ENCODE measurements around the gene RAD9B. TPM values are rescaled to one million over a fixed set of nuclear protein-coding genes. Genes with fewer than 3 reads are reported as not detected.
"Not testable (repeated sequence)": the region's sequence is repeated elsewhere in the genome, so short reads cannot be mapped to it uniquely, and the experiment has no call there.

RAD9B gene
- 0.17 and 0.31 TPM in 2 replicates for total RNA-seq (ENCODE audit: low replicate concordance)

DNA sequence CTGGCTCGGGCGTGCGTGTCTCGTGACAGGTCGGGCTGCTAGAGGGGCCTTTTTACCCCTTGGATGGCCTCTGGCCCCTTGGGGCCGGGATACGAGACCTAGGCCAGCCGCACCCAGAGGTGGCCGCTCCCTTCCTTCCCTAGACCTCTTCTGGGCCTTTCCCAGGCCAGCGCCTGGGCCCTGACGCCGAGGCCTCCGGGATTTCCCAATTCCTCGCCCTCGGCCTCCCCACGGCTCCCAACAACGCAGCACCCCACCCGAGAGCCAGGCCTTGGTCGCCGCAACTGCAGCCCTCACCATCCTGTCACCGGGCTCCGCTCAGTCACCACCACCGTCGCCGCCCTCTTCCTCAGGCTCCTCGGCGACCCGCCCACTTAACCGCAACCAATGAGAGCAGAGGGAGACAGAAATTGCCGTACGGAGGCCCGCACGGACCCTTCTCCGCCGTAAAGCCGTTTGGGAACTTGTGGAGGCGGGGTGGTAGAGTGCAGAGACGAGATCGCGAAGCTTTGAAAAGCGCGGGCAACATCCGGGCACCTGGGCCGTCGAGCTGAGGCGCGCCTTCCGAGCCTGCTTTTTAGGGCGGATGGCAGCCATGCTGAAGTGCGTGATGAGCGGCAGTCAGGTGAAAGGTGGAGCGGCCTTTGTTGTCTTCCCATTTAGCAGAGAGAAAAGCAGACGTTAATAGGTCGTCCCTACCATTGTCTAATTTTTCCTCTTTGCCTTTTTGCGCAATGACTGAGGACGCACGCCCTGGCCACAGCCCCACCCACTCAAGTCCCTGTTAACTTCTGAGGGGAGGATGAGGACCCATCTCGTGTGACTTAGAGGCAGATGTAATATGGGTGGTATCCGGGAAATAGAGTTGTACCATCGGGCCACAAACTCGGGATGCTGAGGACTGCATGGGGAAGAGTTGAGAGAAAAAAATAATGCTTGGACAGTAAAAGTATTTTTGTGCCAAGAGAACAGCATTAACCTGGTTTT lies at the start of gene RAD9B, which contains the start of gene VPS29:
Gene RAD9B, plus strand, starts transcription at position 580 of the 987 bp plus-strand sequence. Its CDS starts 7 bp downstream, at position 587.
Gene VPS29, minus strand, starts transcription at position 360 of the 987 bp plus-strand sequence. Its CDS starts 60 bp downstream, at position 300.
- peaks cover 10% of the 10 kb centered on the region for H3F3A ChIP-seq (ENCODE audit: low read depth)
- H3K4me2 ChIP-seq = peak within 1 kb of the TSS; percentile 85
- peaks cover 11% of the 10 kb centered on the region for H3K36me3 Mint-ChIP-seq
- no peaks in the 10 kb centered on the region for H3K36me3 ChIP-seq
- H3K9me3 ChIP-seq (ENCODE audit: low read depth) = no peaks in the 10 kb centered on the region
- peak within 1 kb of the TSS; percentile 87 for H3K4me3 ChIP-seq
- H3K9me3 Mint-ChIP-seq = peaks cover 10% of the 10 kb centered on the region
- H4K20me1 ChIP-seq (ENCODE audit: low read depth) = peaks cover 16% of the 10 kb centered on the region
- H2AFZ ChIP-seq (replicated peaks) = peak within 1 kb of the TSS; percentile 66
- H3K27ac ChIP-seq = no peak within 1 kb of the TSS
- no peak for TF ChIP-seq EZH2phosphoT487 (IDR thresholded peaks at IDR 0.05)
- TF ChIP-seq, protein P1, sequence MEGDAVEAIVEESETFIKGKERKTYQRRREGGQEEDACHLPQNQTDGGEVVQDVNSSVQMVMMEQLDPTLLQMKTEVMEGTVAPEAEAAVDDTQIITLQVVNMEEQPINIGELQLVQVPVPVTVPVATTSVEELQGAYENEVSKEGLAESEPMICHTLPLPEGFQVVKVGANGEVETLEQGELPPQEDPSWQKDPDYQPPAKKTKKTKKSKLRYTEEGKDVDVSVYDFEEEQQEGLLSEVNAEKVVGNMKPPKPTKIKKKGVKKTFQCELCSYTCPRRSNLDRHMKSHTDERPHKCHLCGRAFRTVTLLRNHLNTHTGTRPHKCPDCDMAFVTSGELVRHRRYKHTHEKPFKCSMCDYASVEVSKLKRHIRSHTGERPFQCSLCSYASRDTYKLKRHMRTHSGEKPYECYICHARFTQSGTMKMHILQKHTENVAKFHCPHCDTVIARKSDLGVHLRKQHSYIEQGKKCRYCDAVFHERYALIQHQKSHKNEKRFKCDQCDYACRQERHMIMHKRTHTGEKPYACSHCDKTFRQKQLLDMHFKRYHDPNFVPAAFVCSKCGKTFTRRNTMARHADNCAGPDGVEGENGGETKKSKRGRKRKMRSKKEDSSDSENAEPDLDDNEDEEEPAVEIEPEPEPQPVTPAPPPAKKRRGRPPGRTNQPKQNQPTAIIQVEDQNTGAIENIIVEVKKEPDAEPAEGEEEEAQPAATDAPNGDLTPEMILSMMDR (IDR thresholded peaks at IDR 0.05) = no peak
- no peak for TF ChIP-seq EZH2 (IDR thresholded peaks at IDR 0.05)
- H3K27me3 ChIP-seq = peaks cover 11% of the 10 kb centered on the region
- peak within 1 kb of the TSS; percentile 99 for H3K4me3 Mint-ChIP-seq
- peaks cover 11% of the 10 kb centered on the region for H3K4me1 ChIP-seq
- peak within 1 kb of the TSS; percentile 84 for H3K9ac ChIP-seq
- H3K27ac Mint-ChIP-seq = peak within 1 kb of the TSS; percentile 90
- H3K27me3 Mint-ChIP-seq (ENCODE audit: insufficient read depth, low read depth) = peaks cover 8% of the 10 kb centered on the region
- H3K79me2 ChIP-seq (ENCODE audit: low read depth) = peaks cover 47% of the 10 kb centered on the region
- DNase-seq (ENCODE audit: low spot score) = peak; percentile 97
- H3K4me1 Mint-ChIP-seq = peaks cover 18% of the 10 kb centered on the region

DNA sequence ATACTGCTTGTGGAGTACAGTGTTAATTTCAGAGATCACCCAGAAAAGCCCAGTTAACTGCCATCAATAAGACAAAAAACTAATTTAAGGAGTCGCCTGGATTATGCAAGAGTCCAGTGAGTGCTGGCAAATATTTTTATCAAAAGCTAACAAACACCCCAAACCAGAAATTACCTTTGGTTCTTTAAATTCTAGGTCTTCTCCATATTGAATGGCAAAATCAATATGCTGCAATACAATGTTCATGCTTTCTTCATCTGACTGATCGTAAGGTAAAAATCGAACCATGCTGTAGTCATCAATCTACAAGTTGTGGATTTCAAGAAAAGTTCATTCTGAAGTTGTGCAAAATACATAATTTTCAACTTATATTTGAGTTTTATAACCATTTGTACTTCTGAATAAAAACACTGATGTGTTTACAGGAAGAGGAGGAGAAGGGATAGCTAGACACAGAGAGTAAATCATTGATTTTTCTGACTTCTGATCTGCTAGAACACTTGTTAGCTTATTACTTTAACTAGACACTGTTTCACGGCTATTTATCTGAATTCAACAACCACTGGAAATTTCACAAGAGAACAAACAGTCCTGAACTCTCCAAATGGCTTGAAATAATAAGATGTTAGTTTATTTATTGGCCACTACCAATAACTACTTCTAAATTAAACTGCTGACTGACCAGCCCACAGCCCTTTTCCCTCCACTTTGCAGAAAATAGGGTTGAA lies 48.4 kb upstream of the RAD9B start:
- no peak overlapping the region for H3K4me3 Mint-ChIP-seq
- peaks cover 9% of the 10 kb centered on the region for H3K36me3 Mint-ChIP-seq
- H3K27me3 Mint-ChIP-seq (ENCODE audit: insufficient read depth, low read depth) = no peaks in the 10 kb centered on the region
- H3K9me3 Mint-ChIP-seq = no peaks in the 10 kb centered on the region
- Histone ChIP-seq H2AFZ (replicated peaks) (no peak overlapping the region), H3K36me3 (peaks cover 13% of the 10 kb centered on the region), H4K20me1 (ENCODE audit: low read depth) (no peaks in the 10 kb centered on the region), H3K9ac (no peak overlapping the region), H3K27ac (no peak overlapping the region), H3K4me1 (peaks cover 3% of the 10 kb centered on the region), H3K4me2 (no peak overlapping the region), H3K4me3 (no peak overlapping the region), H3K79me2 (ENCODE audit: low read depth) (peaks cover 13% of the 10 kb centered on the region), H3K27me3 (no peaks in the 10 kb centered on the region), H3K9me3 (ENCODE audit: low read depth) (no peaks in the 10 kb centered on the region), H3F3A (ENCODE audit: low read depth) (peaks cover 40% of the 10 kb centered on the region)
- TF ChIP-seq, protein P1 (IDR thresholded peaks at IDR 0.05) = no peak
- TF ChIP-seq EZH2 (IDR thresholded peaks at IDR 0.05) (no peak), EZH2phosphoT487 (IDR thresholded peaks at IDR 0.05) (no peak)
- no peak overlapping the region for H3K27ac Mint-ChIP-seq
- H3K4me1 Mint-ChIP-seq = peaks cover 10% of the 10 kb centered on the region
- DNase-seq (ENCODE audit: low spot score) = no peak

DNA sequence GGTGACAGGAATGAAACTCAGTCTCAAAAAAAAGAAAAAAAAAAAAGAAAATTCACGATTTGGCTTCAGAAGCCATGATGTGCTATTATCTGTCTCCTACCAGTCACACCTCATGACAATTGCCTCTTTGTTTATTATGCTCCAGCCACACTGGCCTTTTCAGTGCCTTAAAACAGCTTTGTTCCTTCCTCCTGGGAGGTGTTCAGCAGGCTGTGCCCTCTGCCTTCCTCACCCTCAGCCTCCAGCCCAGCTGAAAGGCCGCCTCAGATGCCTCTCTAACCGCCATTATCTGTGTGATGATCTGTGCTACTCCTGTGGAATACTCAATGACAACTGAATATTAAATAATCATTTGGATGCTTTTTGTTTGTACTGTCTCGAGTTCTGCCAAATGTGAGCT lies 43.4 kb upstream of the RAD9B start:
- peaks cover 16% of the 10 kb centered on the region for H3K36me3 Mint-ChIP-seq
- Histone ChIP-seq H3K9ac (no peak overlapping the region), H3K27me3 (no peaks in the 10 kb centered on the region), H3F3A (ENCODE audit: low read depth) (peaks cover 3% of the 10 kb centered on the region), H2AFZ (replicated peaks) (no peak overlapping the region), H3K79me2 (ENCODE audit: low read depth) (peaks cover 17% of the 10 kb centered on the region), H3K27ac (no peak overlapping the region), H3K4me3 (no peak overlapping the region), H3K36me3 (peaks cover 5% of the 10 kb centered on the region), H3K9me3 (ENCODE audit: low read depth) (no peaks in the 10 kb centered on the region), H3K4me2 (no peak overlapping the region), H4K20me1 (ENCODE audit: low read depth) (peaks cover 3% of the 10 kb centered on the region), H3K4me1 (no peaks in the 10 kb centered on the region)
- no peaks in the 10 kb centered on the region for H3K4me1 Mint-ChIP-seq
- no peak overlapping the region for H3K4me3 Mint-ChIP-seq
- no peak overlapping the region for H3K27ac Mint-ChIP-seq
- H3K27me3 Mint-ChIP-seq (ENCODE audit: insufficient read depth, low read depth) = no peaks in the 10 kb centered on the region
- TF ChIP-seq EZH2phosphoT487 (IDR thresholded peaks at IDR 0.05) (no peak), EZH2 (IDR thresholded peaks at IDR 0.05) (no peak)
- TF ChIP-seq, protein P1 (IDR thresholded peaks at IDR 0.05) = no peak
- no peaks in the 10 kb centered on the region for H3K9me3 Mint-ChIP-seq
- no peak for DNase-seq (ENCODE audit: low spot score)

DNA sequence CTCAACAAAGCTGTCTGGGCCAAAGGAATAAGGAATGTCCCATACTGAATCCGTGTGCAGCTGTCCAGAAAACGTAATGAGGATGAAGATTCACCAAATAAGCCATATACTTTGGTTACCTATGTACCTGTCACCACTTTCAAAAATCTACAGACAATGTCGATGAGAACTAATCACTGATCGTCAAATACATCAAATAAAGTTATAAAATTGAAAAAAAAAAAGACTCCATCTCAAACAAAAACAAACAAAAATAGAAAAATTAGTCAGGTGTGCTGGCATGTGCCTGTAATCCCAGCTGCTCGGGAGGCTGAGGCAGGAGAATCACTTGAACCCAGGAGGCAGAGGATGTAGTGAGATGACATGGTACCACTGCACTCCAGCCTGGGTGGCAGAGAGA lies 40.9 kb upstream of the RAD9B start:
- H3K4me2 ChIP-seq; H2AFZ ChIP-seq (replicated peaks); H3K27ac ChIP-seq; H3K9me3 Mint-ChIP-seq; H3K4me3 ChIP-seq; H3K36me3 ChIP-seq; H3K27me3 Mint-ChIP-seq (ENCODE audit: insufficient read depth, low read depth); H3K27ac Mint-ChIP-seq; H3F3A ChIP-seq (ENCODE audit: low read depth); DNase-seq (ENCODE audit: low spot score); H3K27me3 ChIP-seq; H3K9me3 ChIP-seq (ENCODE audit: low read depth); H3K4me1 ChIP-seq; H3K4me3 Mint-ChIP-seq; H3K4me1 Mint-ChIP-seq; H3K9ac ChIP-seq; H4K20me1 ChIP-seq (ENCODE audit: low read depth): not testable (repeated sequence)
- H3K36me3 Mint-ChIP-seq = peaks cover 13% of the 10 kb centered on the region
- peaks cover 32% of the 10 kb centered on the region for H3K79me2 ChIP-seq (ENCODE audit: low read depth)
